ENCODE data around the gene SEPTIN12.

- TF ChIP-seq POLR2AphosphoS5 (IDR thresholded peaks at IDR 0.05) (no peak), CTCF (IDR thresholded peaks at IDR 0.05) (no peak), POLR2A (IDR thresholded peaks at IDR 0.05) (no peak)
Observed at GRCh38 chr16:4763791-4764190, 24.4 kb downstream of the SEPTIN12 start.

All from upper lobe of left lung (tissue), 4 donors.